PC-9 (cell line): ENCODE measurements around the gene COX5A. TPM values are rescaled to one million over a fixed set of nuclear protein-coding genes. Genes with fewer than 3 reads are reported as not detected.
"Not testable (repeated sequence)": the region's sequence is repeated elsewhere in the genome, so short reads cannot be mapped to it uniquely, and the experiment has no call there.

Experiments
- BruUV-seq: library from RNA; stranded (reverse); fragments of 400-500 nt; replicated peaks from 2 replicates; lab custom pipeline; 2021; lab: Mats Ljungman, UMichigan
- CTCF ChIA-PET: fragments of 300-600 bp; sonication (Branson Sonifier 250); formaldehyde crosslinking; loops from one replicate; lab custom pipeline; 2022; ENCODE audit warnings: antibody characterized with exemption; lab: Charles Lee
- POLR2A ChIA-PET: fragments of 300-600 bp; sonication (Branson Sonifier 250); formaldehyde crosslinking; loops from one replicate; lab custom pipeline; 2022; ENCODE audit warnings: antibody characterized with exemption; ENCODE audit not compliant: unreplicated experiment; lab: Charles Lee
- DNase-seq, 2 experiments: peaks; one replicate each; pipeline versions ENCODE4 v3.0.0 to v3.0.0-alpha.2; 2015 to 2022; ENCODE audit warnings: mixed read lengths in 1 of 2
- H2AFZ ChIP-seq: fragments of 200-600 bp; sonication (generic); 2 replicates; pipeline ENCODE4 v1.8.1; 2017; ENCODE audit warnings: antibody characterized with exemption
- H3F3A ChIP-seq: fragments of 200-600 bp; sonication (generic); 2 replicates; pipeline ENCODE4 v1.8.1; 2017; ENCODE audit warnings: antibody characterized with exemption, mild to moderate bottlenecking, low read depth; ENCODE audit not compliant: insufficient read depth
- H3K27ac ChIP-seq: fragments of 200-600 bp; sonication (generic); 2 replicates; pipeline ENCODE4 v1.6.1; 2016; ENCODE audit warnings: mixed run types
- H3K27me3 ChIP-seq: fragments of 200-600 bp; sonication (generic); 2 replicates; pipeline ENCODE4 v1.6.1; 2016; ENCODE audit warnings: low read depth, mixed run types; ENCODE audit not compliant: insufficient read depth
- H3K36me3 ChIP-seq: fragments of 200-600 bp; sonication (generic); 2 replicates; pipeline ENCODE4 v1.6.1; 2016; ENCODE audit warnings: low read depth, mixed run types
- H3K4me1 ChIP-seq: fragments of 200-600 bp; sonication (generic); replicated peaks from 2 replicates; pipeline ENCODE4 v1.6.1; 2016; ENCODE audit warnings: mixed run types; ENCODE audit not compliant: insufficient read depth
- H3K4me2 ChIP-seq: fragments of 200-600 bp; sonication (generic); 2 replicates; pipeline ENCODE4 v1.6.1; 2017; ENCODE audit warnings: mixed run types
- H3K4me3 ChIP-seq: fragments of 200-600 bp; sonication (generic); 2 replicates; pipeline ENCODE4 v1.6.1; 2016; ENCODE audit warnings: mixed run types
- H3K79me2 ChIP-seq: fragments of 200-600 bp; sonication (generic); 2 replicates; pipeline ENCODE4 v1.6.1; 2017; ENCODE audit warnings: low read depth, mixed run types
- H3K9me2 ChIP-seq: fragments of 200-600 bp; sonication (generic); 2 replicates; pipeline ENCODE4 v1.8.1; 2017; ENCODE audit warnings: mild to moderate bottlenecking; ENCODE audit not compliant: insufficient read depth
- H3K9me3 ChIP-seq: fragments of 200-600 bp; sonication (generic); 2 replicates; pipeline ENCODE4 v1.8.1; 2016; ENCODE audit warnings: low read depth; ENCODE audit not compliant: insufficient read depth
- H4K20me1 ChIP-seq: fragments of 200-600 bp; sonication (generic); 2 replicates; pipeline ENCODE4 v1.8.1; 2017; ENCODE audit not compliant: insufficient read depth
- CTCF ChIP-seq: fragments of 200-600 bp; sonication (generic); conservative IDR thresholded peaks from 2 replicates; pipeline ENCODE4 v1.6.1; 2017; ENCODE audit warnings: mixed run types, antibody characterized with exemption, mild to moderate bottlenecking, moderate library complexity
- EZH2 ChIP-seq: fragments of 200-600 bp; sonication (generic); IDR thresholded peaks from 2 replicates; pipeline ENCODE4 v1.8.0; 2017; ENCODE audit warnings: antibody characterized with exemption, low read depth
- intact Hi-C: fragments of 100-400 bp; cut with micrococcal nuclease; formaldehyde crosslinking; loops from one replicate; pipeline ENCODE4 v1.10.0; 2022; ENCODE audit not compliant: unreplicated experiment
- total RNA-seq: library from RNA; stranded (reverse); gene quantifications from 2 replicates; pipeline ENCODE4 v1.2.3, GENCODE V29; 2021

The COX5A gene
- total RNA-seq, 1 experiment from 2014 or later = 247 TPM

DNA sequence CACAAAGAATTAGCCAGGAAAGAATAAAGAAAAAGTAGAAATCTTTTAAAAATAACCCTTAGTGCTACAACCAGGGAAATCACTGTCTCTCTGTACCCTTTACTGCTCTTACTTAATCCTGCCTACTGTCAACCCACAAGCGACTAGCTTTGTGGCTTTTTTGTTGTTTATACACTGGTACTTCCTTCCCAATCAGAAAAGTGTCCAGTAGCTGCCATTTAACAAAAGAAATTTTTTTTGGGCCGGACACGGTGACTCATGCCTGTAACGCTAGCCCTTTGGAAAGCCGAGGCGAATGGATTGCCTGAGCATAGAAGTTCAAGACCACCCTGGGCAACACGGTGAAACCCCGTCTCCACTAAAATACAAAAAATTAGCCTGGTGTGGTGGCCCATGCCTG, 17.4 kb downstream of the COX5A start:
- intact Hi-C loops = no loop called here
- Histone ChIP-seq H3K36me3 (peaks cover 21% of the 10 kb centered on the region; the same call in 1 of the 2 replicates), H3K27ac (no peak overlapping the region), H3K4me3 (no peak overlapping the region), H3K4me2 (no peak overlapping the region), H2AFZ (no peak overlapping the region), H3K79me2 (no peaks in the 10 kb centered on the region), H3K9me3 (no peaks in the 10 kb centered on the region), H3K4me1 (no peaks in the 10 kb centered on the region), H3K27me3 (no peaks in the 10 kb centered on the region), H3K9me2 (no peaks in the 10 kb centered on the region), H4K20me1 (no peaks in the 10 kb centered on the region), H3F3A (no peaks in the 10 kb centered on the region; the same call in 1 of the 2 replicates)
- POLR2A ChIA-PET = no interaction called here
- no TSS peak for BruUV-seq
- DNase-seq = no peak
- CTCF ChIA-PET = interaction anchor here (0.7 to 1.1 kb wide), 2 partner anchors 10 to 19 kb away, joined by 5 to 11 read pairs; no protein-coding TSS in a partner anchor
- TF ChIP-seq EZH2 (no peak), CTCF (no peak)

DNA sequence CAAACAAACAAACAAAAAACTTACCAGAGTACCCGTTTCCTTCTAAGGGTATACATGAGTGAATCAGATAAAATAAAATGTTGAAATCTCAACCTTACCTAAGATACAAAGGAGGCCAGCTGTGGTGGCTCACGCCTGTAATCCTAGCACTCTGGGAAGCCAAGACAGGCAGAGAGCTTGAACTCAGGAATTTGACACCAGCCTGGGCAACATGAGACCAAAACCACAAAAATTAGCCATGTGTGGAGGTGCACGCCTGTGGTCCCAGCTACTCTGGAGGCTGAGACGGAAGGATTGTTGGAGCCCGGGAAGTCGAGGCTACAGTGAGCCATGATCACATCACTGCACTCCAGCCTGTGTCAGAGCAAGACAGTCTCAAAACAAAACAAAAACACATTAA, 20.2 kb downstream of the COX5A start:
- BruUV-seq = no TSS peak
- CTCF ChIA-PET = no interaction called here
- Histone ChIP-seq H3K9me2 (no peaks in the 10 kb centered on the region), H3K27me3 (no peaks in the 10 kb centered on the region), H3K4me2 (no peak overlapping the region), H3K9me3 (no peaks in the 10 kb centered on the region), H3K27ac (no peak overlapping the region), H3F3A (peaks cover 16% of the 10 kb centered on the region; the same call in 1 of the 2 replicates), H2AFZ (no peak overlapping the region), H3K4me1 (no peaks in the 10 kb centered on the region), H3K36me3 (peaks cover 21% of the 10 kb centered on the region; the same call in 1 of the 2 replicates), H3K4me3 (no peak overlapping the region), H3K79me2 (no peaks in the 10 kb centered on the region), H4K20me1 (no peaks in the 10 kb centered on the region)
- DNase-seq = no peak
- intact Hi-C loops = no loop called here
- POLR2A ChIA-PET = interaction anchor here (0.6 kb wide), 1 partner anchor 38 kb away, joined by 3 read pairs; no protein-coding TSS in a partner anchor
- TF ChIP-seq EZH2 (no peak), CTCF (no peak)

- CTCF ChIA-PET = interaction anchor here (0.6 to 0.9 kb wide), 3 partner anchors 11 to 188 kb away, joined by 6 to 16 read pairs (median 6); no protein-coding TSS in a partner anchor
- POLR2A ChIA-PET = interaction anchor here (0.5 kb wide), 1 partner anchor 34 kb away, joined by 5 read pairs; no protein-coding TSS in a partner anchor
- H2AFZ ChIP-seq, H3K9me2 ChIP-seq, H3K4me2 ChIP-seq, H3K4me1 ChIP-seq, H4K20me1 ChIP-seq, BruUV-seq, H3K36me3 ChIP-seq, H3K79me2 ChIP-seq, H3K27ac ChIP-seq, H3K4me3 ChIP-seq, DNase-seq, intact Hi-C loops, H3K27me3 ChIP-seq, H3K9me3 ChIP-seq: not testable (repeated sequence)
- H3F3A ChIP-seq = peaks cover 18% of the 10 kb centered on the region; the same call in 1 of the 2 replicates
Observed at GRCh38 chr15:74913799-74914198, 24.1 kb downstream of the COX5A start.
